BJ (cell line): ENCODE measurements around the gene PEX16. TPM values are rescaled to one million over a fixed set of nuclear protein-coding genes. Genes with fewer than 3 reads are reported as not detected.

Experiments used
- CTCF ChIA-PET: fragments of 350-600 bp; formaldehyde crosslinking; extraction: SDS; loops from one replicate; lab custom pipeline; 2021; ENCODE audit warnings: antibody characterized with exemption, inconsistent platforms; lab: Yijun Ruan, JAX
- POLR2A ChIA-PET: fragments of 300-600 bp; sonication (Branson Sonifier 250); formaldehyde crosslinking; extraction: SDS; loops from one replicate; lab custom pipeline; 2021; ENCODE audit warnings: antibody characterized with exemption; lab: Charles Lee
- DNase-seq: peaks from one replicate; pipeline ENCODE4 v3.0.0-alpha.2; 2011; ENCODE audit warnings: low read depth
- H3K27me3 ChIP-seq: 2 replicates; pipeline ENCODE4 v1.6.0; 2011; ENCODE audit warnings: low read length; ENCODE audit not compliant: control insufficient read depth, insufficient read depth
- H3K36me3 ChIP-seq: 2 replicates; pipeline ENCODE4 v1.5.1; 2011; ENCODE audit warnings: low read length; ENCODE audit not compliant: control insufficient read depth, insufficient read depth
- H3K4me3 ChIP-seq: 2 replicates; pipeline ENCODE4 v1.5.1; 2011; ENCODE audit warnings: low read depth, mild to moderate bottlenecking, control low read depth, low read length
- polyA plus RNA-seq: library from polyadenylated mRNA; depleted of rRNA; stranded (reverse); fragments of >200 nt; gene quantifications from 2 replicates; pipeline ENCODE4 v1.2.3, GENCODE V29; 2011
- TF ChIP-seq, protein P1 (sequence below): IDR thresholded peaks from 2 replicates; pipeline ENCODE4 v1.5.1; 2011; ENCODE audit warnings: low read depth, mild to moderate bottlenecking, control low read depth, inconsistent platforms, low read length, moderate library complexity; ENCODE audit not compliant: insufficient read depth

The PEX16 gene
- polyA plus RNA-seq, 1 experiment = 37.4 TPM

DNA sequence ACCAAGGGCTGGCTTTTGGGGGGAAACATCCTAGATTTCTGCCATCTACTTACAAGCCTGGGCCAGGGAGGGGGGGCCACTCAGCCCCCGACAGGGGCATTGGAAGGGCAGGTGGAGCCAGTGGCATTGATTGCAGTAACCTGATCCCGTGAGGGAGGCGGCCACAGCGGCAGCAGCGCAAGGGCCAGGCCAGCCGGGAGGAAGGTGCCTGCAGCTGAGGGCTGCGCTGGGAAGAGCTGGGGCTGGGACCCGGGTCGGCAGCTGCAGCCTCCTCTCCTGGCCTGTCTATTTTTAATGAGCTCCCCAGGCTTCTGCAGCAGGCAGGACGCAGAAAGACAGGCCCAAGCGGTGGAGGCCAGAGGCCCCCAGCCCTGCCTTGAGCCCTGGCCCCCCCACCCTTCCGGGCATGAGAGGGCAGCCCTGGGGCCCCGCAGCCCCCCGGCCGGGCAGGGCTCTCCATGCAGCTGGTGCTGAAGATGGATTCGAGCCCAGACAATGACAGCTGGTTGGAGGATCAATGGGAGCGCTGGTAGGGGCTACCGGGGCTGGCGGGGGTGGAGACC is 21.2 kb downstream of the PEX16 start:
- POLR2A ChIA-PET = no interaction called here

DNA sequence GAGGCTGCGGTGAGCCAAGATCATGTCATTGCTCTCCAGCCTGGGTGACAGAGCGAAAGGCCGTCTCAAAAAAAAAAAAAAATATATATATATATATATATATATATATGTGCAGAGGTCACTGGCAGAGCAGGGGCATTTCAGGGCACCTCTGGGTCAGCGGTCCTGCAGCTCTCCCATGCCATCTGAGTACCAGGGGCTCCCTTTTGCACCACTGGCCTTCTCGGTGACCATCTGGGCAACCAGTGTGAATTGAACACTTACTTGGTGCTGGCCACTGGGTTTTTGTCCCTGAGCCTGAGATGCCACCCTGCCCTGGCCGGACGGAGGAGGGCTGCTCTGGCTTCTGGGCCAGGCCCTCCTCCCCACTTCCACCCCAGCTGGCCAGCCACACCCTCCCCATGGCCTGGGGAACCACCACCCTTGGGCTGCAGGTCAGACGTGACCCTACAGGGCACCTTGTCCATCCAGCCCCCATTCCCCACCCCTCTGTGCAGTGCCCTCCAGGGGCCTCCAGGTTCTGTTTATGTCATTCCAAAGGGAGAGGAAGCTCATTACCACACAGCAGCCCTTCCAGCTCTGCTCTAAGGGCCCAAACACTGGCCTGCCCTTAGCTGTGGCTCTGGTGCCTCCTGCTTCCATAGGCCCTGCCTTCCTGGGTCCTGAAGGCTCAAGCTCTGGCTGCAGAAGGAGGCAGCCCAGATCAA is 22.0 kb downstream of the PEX16 start:
- CTCF ChIA-PET = interaction anchor here (0.9 kb wide), 1 partner anchor 24 kb away, joined by 4 read pairs; no protein-coding TSS in a partner anchor

More for the DNA sequence above, 21.2 kb downstream of the PEX16 start:
- CTCF ChIA-PET = interaction anchor here (0.9 kb wide), 1 partner anchor 24 kb away, joined by 4 read pairs; no protein-coding TSS in a partner anchor
- TF ChIP-seq, protein P1, sequence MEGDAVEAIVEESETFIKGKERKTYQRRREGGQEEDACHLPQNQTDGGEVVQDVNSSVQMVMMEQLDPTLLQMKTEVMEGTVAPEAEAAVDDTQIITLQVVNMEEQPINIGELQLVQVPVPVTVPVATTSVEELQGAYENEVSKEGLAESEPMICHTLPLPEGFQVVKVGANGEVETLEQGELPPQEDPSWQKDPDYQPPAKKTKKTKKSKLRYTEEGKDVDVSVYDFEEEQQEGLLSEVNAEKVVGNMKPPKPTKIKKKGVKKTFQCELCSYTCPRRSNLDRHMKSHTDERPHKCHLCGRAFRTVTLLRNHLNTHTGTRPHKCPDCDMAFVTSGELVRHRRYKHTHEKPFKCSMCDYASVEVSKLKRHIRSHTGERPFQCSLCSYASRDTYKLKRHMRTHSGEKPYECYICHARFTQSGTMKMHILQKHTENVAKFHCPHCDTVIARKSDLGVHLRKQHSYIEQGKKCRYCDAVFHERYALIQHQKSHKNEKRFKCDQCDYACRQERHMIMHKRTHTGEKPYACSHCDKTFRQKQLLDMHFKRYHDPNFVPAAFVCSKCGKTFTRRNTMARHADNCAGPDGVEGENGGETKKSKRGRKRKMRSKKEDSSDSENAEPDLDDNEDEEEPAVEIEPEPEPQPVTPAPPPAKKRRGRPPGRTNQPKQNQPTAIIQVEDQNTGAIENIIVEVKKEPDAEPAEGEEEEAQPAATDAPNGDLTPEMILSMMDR = no peak
- no peak overlapping the region for H3K4me3 ChIP-seq
- H3K27me3 ChIP-seq = peaks cover 3% of the 10 kb centered on the region
- H3K36me3 ChIP-seq = no peaks in the 10 kb centered on the region
- no peak for DNase-seq

DNA sequence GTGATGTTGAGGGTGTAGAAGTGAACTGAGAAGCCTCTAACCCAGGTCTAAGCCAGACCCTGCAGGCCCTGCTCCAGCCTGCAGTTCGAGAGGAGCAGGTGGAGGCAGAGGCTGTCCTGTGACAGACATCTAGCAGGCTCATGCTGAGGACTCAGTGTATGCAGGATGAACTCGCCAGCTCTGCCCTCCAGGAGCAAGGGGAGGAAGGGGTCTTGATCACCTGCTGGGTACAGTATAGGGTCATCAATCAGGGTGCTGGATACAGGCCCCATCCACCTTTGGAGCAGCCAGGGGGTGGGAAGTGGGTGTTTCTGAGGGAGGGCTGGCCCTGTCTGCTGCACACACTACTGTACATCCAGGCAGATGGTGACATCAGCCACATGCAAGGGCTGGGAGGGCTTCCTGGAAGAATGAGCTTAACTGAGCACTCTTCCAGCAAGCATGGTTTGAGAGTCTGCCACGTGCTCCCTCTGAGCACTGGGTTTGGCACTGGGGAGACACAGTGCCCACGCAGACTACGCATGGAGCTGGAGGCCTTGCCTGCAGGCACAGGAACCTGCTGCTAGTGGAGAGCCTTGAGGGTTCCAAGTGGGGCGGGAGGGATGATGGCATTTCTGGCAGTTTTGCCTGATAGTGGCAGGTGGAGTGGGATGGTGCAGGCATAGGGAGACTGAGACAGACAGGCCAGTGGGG is 23.0 kb downstream of the PEX16 start:
- no peak overlapping the region for H3K4me3 ChIP-seq
- TF ChIP-seq, protein P1 = no peak
- CTCF ChIA-PET = no interaction called here
- POLR2A ChIA-PET = no interaction called here
- H3K27me3 ChIP-seq = peaks cover 3% of the 10 kb centered on the region
- no peaks in the 10 kb centered on the region for H3K36me3 ChIP-seq
- DNase-seq = no peak

More for the DNA sequence above, 22.0 kb downstream of the PEX16 start:
- Histone ChIP-seq H3K4me3 (no peak overlapping the region), H3K27me3 (peaks cover 3% of the 10 kb centered on the region), H3K36me3 (no peaks in the 10 kb centered on the region)
- POLR2A ChIA-PET = no interaction called here
- TF ChIP-seq, protein P1 = no peak
- no peak for DNase-seq

DNA sequence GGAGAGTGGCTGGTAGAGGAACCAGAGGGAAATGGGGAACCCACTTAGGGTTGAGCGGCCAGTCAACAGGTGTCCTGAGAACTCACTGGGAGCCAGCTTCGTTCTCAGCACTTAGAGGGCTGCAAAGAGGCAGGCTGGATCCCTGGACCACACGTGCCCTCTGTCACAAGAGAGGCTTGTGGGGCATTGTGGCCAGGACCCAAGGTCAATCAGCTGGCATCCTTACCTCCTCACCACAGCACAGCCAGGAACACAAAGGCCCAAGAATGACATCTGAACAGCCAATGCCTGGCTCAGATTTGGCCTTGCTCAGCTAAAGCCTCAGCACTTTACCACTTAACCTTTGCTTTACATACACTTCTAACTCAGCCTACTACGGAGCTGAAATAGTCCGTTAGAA is 24.8 kb downstream of the PEX16 start:
- Histone ChIP-seq H3K27me3 (peaks cover 3% of the 10 kb centered on the region), H3K36me3 (no peaks in the 10 kb centered on the region), H3K4me3 (no peak overlapping the region)
- TF ChIP-seq, protein P1 = no peak
- POLR2A ChIA-PET = no interaction called here
- CTCF ChIA-PET = no interaction called here
- DNase-seq = no peak
